DND-41 (cell line): Measurements from ENCODE around the gene PRMT5.

ENCODE experiments used
- ATAC-seq: fragments of 200-7000 bp; cut with Tn5 transposase; 3 replicates; pipeline ENCODE4 v1.9.1; 2021; ENCODE audit warnings: low read depth; ENCODE audit not compliant: insufficient read depth
- DNase-seq: peaks from one replicate; pipeline ENCODE4 v3.0.0-alpha.2; 2020
- H2AFZ ChIP-seq: 2 replicates; pipeline ENCODE4 v1.6.0; 2012; ENCODE audit warnings: low read depth, low read length
- H3K27ac ChIP-seq: 2 replicates; pipeline ENCODE4 v1.5.1; 2012; ENCODE audit warnings: low read length, inconsistent platforms
- H3K27me3 ChIP-seq: fragments of 200-600 bp; sonication (generic); 2 replicates; pipeline ENCODE4 v1.6.0; 2012; ENCODE audit warnings: low read length, mild to moderate bottlenecking, inconsistent platforms; ENCODE audit not compliant: insufficient read depth, poor library complexity
- H3K36me3 ChIP-seq: 2 replicates; pipeline ENCODE4 v1.5.1; 2012; ENCODE audit warnings: low read length, inconsistent platforms; ENCODE audit not compliant: insufficient read depth
- H3K4me1 ChIP-seq: 2 replicates; pipeline ENCODE4 v1.5.1; 2012; ENCODE audit warnings: mild to moderate bottlenecking, low read length; ENCODE audit not compliant: insufficient read depth
- H3K4me2 ChIP-seq: 2 replicates; pipeline ENCODE4 v1.6.0; 2012; ENCODE audit warnings: mild to moderate bottlenecking, moderate library complexity, low read length, inconsistent platforms; ENCODE audit not compliant: insufficient read depth
- H3K4me3 ChIP-seq, 2 experiments: fragments of 200-600 bp in 1 of 2; shearing (Covaris generic) in 1 of 2; 2 replicates each; pipeline ENCODE4 v1.5.1; 2012 to 2016; ENCODE audit warnings: inconsistent platforms in 2 of 2, low read length in 2 of 2, mild to moderate bottlenecking in 2 of 2, low read depth in 1 of 2, moderate library complexity in 1 of 2
- H3K79me2 ChIP-seq: 2 replicates; pipeline ENCODE4 v1.6.0; 2012; ENCODE audit warnings: low read length, inconsistent platforms; ENCODE audit not compliant: insufficient read depth
- H3K9ac ChIP-seq: 2 replicates; pipeline ENCODE4 v1.6.0; 2012; ENCODE audit warnings: low read depth, mild to moderate bottlenecking, inconsistent platforms, low read length, moderate library complexity
- H3K9me3 ChIP-seq: 2 replicates; pipeline ENCODE4 v1.5.1; 2012; ENCODE audit warnings: low read length, moderate library complexity, mild to moderate bottlenecking, inconsistent platforms; ENCODE audit not compliant: insufficient read depth, severe bottlenecking
- H4K20me1 ChIP-seq: 2 replicates; pipeline ENCODE4 v1.6.0; 2012; ENCODE audit warnings: low read length; ENCODE audit not compliant: insufficient read depth
- EZH2 ChIP-seq: IDR thresholded peaks from 3 replicates; pipeline ENCODE4 v1.6.1; 2012; ENCODE audit warnings: borderline replicate concordance, low read depth, mild to moderate bottlenecking, moderate library complexity, low read length, inconsistent platforms; ENCODE audit not compliant: severe bottlenecking
- TF ChIP-seq, protein P1 (sequence below): IDR thresholded peaks from 2 replicates; pipeline ENCODE4 v1.5.1; 2012; ENCODE audit warnings: borderline replicate concordance, low read length, moderate library complexity, mild to moderate bottlenecking; ENCODE audit not compliant: poor library complexity, severe bottlenecking; ENCODE audit errors: extremely low read depth

PRMT5 gene

GRCh38 chr14:22923746-22924145 is 5.4 kb downstream of the PRMT5 start:
- Histone ChIP-seq H4K20me1 (no peaks in the 10 kb centered on the region), H3K4me2 (no peak overlapping the region), H3K4me3 (no peak overlapping the region), H3K27me3 (no peaks in the 10 kb centered on the region), H3K9me3 (no peaks in the 10 kb centered on the region), H3K9ac (no peak overlapping the region), H3K4me1 (peaks cover 37% of the 10 kb centered on the region), H3K36me3 (peaks cover 68% of the 10 kb centered on the region), H3K27ac (no peak overlapping the region), H2AFZ (no peak overlapping the region), H3K79me2 (peaks cover 19% of the 10 kb centered on the region)
- TF ChIP-seq, protein P1, sequence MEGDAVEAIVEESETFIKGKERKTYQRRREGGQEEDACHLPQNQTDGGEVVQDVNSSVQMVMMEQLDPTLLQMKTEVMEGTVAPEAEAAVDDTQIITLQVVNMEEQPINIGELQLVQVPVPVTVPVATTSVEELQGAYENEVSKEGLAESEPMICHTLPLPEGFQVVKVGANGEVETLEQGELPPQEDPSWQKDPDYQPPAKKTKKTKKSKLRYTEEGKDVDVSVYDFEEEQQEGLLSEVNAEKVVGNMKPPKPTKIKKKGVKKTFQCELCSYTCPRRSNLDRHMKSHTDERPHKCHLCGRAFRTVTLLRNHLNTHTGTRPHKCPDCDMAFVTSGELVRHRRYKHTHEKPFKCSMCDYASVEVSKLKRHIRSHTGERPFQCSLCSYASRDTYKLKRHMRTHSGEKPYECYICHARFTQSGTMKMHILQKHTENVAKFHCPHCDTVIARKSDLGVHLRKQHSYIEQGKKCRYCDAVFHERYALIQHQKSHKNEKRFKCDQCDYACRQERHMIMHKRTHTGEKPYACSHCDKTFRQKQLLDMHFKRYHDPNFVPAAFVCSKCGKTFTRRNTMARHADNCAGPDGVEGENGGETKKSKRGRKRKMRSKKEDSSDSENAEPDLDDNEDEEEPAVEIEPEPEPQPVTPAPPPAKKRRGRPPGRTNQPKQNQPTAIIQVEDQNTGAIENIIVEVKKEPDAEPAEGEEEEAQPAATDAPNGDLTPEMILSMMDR: no peak
- no peak for TF ChIP-seq EZH2
- no peak for DNase-seq
- ATAC-seq: no peak

GRCh38 chr14:22922294-22922693 is 6.9 kb downstream of the PRMT5 start:
- Histone ChIP-seq H3K9me3 (no peaks in the 10 kb centered on the region), H2AFZ (no peak overlapping the region), H4K20me1 (peaks cover 2% of the 10 kb centered on the region; the same call in 1 of the 2 replicates), H3K36me3 (peaks cover 67% of the 10 kb centered on the region), H3K27ac (no peak overlapping the region), H3K4me2 (no peak overlapping the region), H3K27me3 (no peaks in the 10 kb centered on the region), H3K79me2 (peaks cover 20% of the 10 kb centered on the region), H3K4me1 (peaks cover 31% of the 10 kb centered on the region), H3K4me3 (no peak overlapping the region), H3K9ac (no peak overlapping the region)
- DNase-seq: no peak
- no peak for ATAC-seq
- no peak for TF ChIP-seq EZH2
- TF ChIP-seq, protein P1: no peak

GRCh38 chr14:22920697-22921096 is 8.5 kb downstream of the PRMT5 start:
- H3K4me2 ChIP-seq: no peak overlapping the region
- H3K27ac ChIP-seq: no peak overlapping the region
- ATAC-seq (no peak), DNase-seq (no peak)
- H3K27me3 ChIP-seq: no peaks in the 10 kb centered on the region
- no peak overlapping the region for H3K9ac ChIP-seq
- TF ChIP-seq EZH2: no peak
- TF ChIP-seq, protein P1: no peak
- H3K36me3 ChIP-seq: peaks cover 62% of the 10 kb centered on the region
- H3K79me2 ChIP-seq: peaks cover 30% of the 10 kb centered on the region
- H3K9me3 ChIP-seq: no peaks in the 10 kb centered on the region
- no peak overlapping the region for H2AFZ ChIP-seq
- H3K4me3 ChIP-seq: no peak overlapping the region
- H3K4me1 ChIP-seq: peaks cover 38% of the 10 kb centered on the region
- peaks cover 2% of the 10 kb centered on the region; the same call in 1 of the 2 replicates for H4K20me1 ChIP-seq

DNA sequence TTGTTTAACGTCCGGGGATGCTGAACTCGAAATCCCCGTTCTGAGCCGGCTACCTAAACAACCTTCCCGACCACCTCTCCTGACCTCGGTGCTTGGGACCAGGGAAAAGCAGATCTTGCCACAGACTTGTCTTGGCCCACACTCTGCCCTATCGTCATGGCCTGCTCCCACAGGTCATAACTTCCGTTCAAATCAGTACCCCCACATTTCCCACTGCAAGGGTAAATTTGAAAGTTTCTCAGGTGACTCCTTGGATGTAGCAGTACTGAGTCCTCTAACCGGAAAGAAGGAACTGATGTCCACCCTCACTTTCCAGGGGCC is 9.6 kb downstream of the PRMT5 start:
- H3K27ac ChIP-seq: peak overlapping the region; percentile 87
- peak overlapping the region; percentile 91 for H3K4me2 ChIP-seq
- peaks cover 55% of the 10 kb centered on the region for H3K36me3 ChIP-seq
- no peak for TF ChIP-seq EZH2
- TF ChIP-seq, protein P1: no peak
- peak overlapping the region; percentile 59 for H3K9ac ChIP-seq
- DNase-seq: no peak
- H3K9me3 ChIP-seq: no peaks in the 10 kb centered on the region
- H3K4me3 ChIP-seq: peak overlapping the region; percentile 18 to 66; a peak in 3 of 4 replicates
- peaks cover 2% of the 10 kb centered on the region; the same call in 1 of the 2 replicates for H4K20me1 ChIP-seq
- peak overlapping the region; percentile 82 for H2AFZ ChIP-seq
- no peak for ATAC-seq
- H3K27me3 ChIP-seq: no peaks in the 10 kb centered on the region
- peaks cover 42% of the 10 kb centered on the region for H3K79me2 ChIP-seq
- peaks cover 38% of the 10 kb centered on the region for H3K4me1 ChIP-seq
